LNCaP clone FGC (cell line): Measurements from ENCODE around the gene TSHZ1.

Experiments
- DNase-seq: peaks from one replicate; pipeline ENCODE4 v3.0.0-alpha.2; 2011; ENCODE audit warnings: low read depth
- H3K4me3 ChIP-seq: 2 replicates; pipeline ENCODE4 v1.5.1; 2011; ENCODE audit warnings: mild to moderate bottlenecking, low read depth, low read length, control low read depth
- CTCF ChIP-seq: IDR thresholded peaks from 2 replicates; pipeline ENCODE4 v1.5.1; 2012; ENCODE audit warnings: mild to moderate bottlenecking; ENCODE audit not compliant: control insufficient read depth, insufficient read depth; ENCODE audit errors: extremely low read depth

TSHZ1 gene

DNA sequence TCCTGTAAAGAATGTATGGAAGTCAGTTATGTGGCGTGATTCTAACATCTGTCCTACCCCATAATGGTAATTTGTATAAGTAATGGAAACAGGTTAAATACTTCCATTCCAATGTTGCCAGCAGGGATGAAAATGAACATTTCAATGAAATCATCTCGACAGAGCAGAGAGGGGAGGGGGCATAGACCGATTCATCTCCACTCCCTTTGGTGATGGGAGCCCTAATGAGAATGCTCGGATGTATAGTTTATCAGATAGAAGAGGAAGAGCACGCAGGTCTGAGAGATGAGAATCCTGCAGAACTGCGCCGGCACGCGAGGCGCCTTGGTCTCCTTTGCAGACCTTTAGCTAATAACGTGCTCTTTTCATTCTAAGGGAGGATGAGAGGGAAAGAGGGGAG lies 61.4 kb downstream of the TSHZ1 start:
- no peak for TF ChIP-seq CTCF
- no peak overlapping the region for H3K4me3 ChIP-seq
- no peak for DNase-seq

- H3K4me3 ChIP-seq = no peak overlapping the region
- DNase-seq = no peak
- TF ChIP-seq CTCF = no peak
Measured at GRCh38 chr18:75273817-75274216, 63.2 kb downstream of the TSHZ1 start.

GRCh38 chr18:75275226-75275625 lies 64.6 kb downstream of the TSHZ1 start:
- no peak overlapping the region for H3K4me3 ChIP-seq
- DNase-seq = no peak
- no peak for TF ChIP-seq CTCF

- TF ChIP-seq CTCF = no peak
- H3K4me3 ChIP-seq = no peak overlapping the region
- no peak for DNase-seq
Measured at GRCh38 chr18:75276818-75277609, 66.4 kb downstream of the TSHZ1 start.

DNA sequence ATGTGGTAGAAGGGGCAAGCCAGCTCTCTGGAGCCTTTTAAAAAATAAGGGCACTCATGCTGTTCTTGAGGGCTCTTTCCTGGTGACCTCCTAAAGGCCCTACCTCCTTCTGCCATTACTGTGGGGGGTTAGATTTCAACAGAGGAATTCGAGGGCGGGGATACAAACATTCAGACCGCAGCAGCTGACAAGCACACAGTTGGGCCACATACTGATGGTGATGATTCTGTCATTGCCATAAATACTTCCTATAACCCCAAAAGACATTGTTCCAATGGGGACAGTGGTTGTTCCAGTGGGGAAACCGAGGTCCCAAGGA lies 67.0 kb downstream of the TSHZ1 start:
- no peak for TF ChIP-seq CTCF
- no peak overlapping the region for H3K4me3 ChIP-seq
- no peak for DNase-seq

DNA sequence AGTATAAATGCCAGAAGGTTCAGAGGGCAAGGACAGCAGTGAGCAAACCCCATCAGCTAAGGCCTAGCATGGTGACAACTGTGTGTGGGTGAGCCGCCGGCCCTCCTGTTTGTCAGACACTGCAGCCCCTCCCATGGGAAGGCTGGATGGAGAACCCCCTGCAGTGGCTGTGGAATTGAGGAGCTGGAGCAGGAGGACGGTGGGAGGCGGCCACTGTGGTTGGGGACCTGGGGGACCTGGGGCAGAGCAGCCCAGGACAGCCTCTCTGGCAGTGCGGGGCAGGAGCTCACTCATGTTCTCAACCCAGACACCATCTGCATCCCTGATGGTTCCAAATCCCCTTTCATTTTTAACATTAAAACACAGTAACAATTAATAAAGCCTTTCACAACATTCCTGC lies 68.8 kb downstream of the TSHZ1 start:
- no peak for DNase-seq
- no peak for TF ChIP-seq CTCF
- H3K4me3 ChIP-seq = no peak overlapping the region
